OCI-LY7 (cell line): Measurements from ENCODE around the gene SLC66A2. TPM values are rescaled to one million over a fixed set of nuclear protein-coding genes. Genes with fewer than 3 reads are reported as not detected.

ENCODE experiments used
- BruUV-seq: library from RNA; stranded (reverse); fragments of 400-500 nt; replicated peaks from 2 replicates; lab custom pipeline; 2021; lab: Mats Ljungman, UMichigan
- CTCF ChIA-PET: fragments of 300-600 bp; sonication (Branson Sonifier 250); formaldehyde crosslinking; loops from one replicate; lab custom pipeline; 2022; ENCODE audit warnings: antibody characterized with exemption; ENCODE audit not compliant: unreplicated experiment; lab: Charles Lee
- POLR2A ChIA-PET: fragments of 300-600 bp; sonication (Branson Sonifier 250); formaldehyde crosslinking; loops from one replicate; lab custom pipeline; 2022; ENCODE audit warnings: antibody characterized with exemption; lab: Charles Lee
- DNase-seq: peaks from one replicate; pipeline ENCODE4 v3.0.0-alpha.2; 2015; ENCODE audit warnings: low spot score
- H2AFZ ChIP-seq: fragments of 200-600 bp; sonication (generic), shearing (Covaris generic); 2 replicates; pipeline ENCODE4 v1.6.1; 2014; ENCODE audit warnings: mild to moderate bottlenecking, antibody characterized with exemption, low read length, moderate library complexity
- H3K27ac ChIP-seq: fragments of 200-600 bp; sonication (generic); 2 replicates; pipeline ENCODE4 v1.5.1; 2014; ENCODE audit warnings: mixed run types, low read depth, mild to moderate bottlenecking, moderate library complexity, low read length, inconsistent platforms; ENCODE audit not compliant: poor library complexity, severe bottlenecking
- H3K36me3 ChIP-seq: fragments of 200-600 bp; sonication (generic); 2 replicates; pipeline ENCODE4 v1.6.1; 2014; ENCODE audit warnings: mild to moderate bottlenecking, antibody characterized with exemption, low read length, moderate library complexity, mixed read lengths; ENCODE audit not compliant: insufficient read depth
- H3K4me1 ChIP-seq: fragments of 200-600 bp; sonication (generic); 2 replicates; pipeline ENCODE4 v1.5.1; 2014; ENCODE audit warnings: mild to moderate bottlenecking, low read length; ENCODE audit not compliant: insufficient read depth, poor library complexity, severe bottlenecking
- H3K4me2 ChIP-seq: fragments of 200-600 bp; sonication (generic); 2 replicates; pipeline ENCODE4 v1.6.1; 2014; ENCODE audit warnings: mild to moderate bottlenecking, low read length
- H3K4me3 ChIP-seq: fragments of 200-600 bp; sonication (generic); 2 replicates; pipeline ENCODE4 v1.5.1; 2014; ENCODE audit warnings: mild to moderate bottlenecking, low read depth, low read length; ENCODE audit not compliant: poor library complexity, severe bottlenecking
- H3K79me2 ChIP-seq: fragments of 200-600 bp; sonication (generic); 2 replicates; pipeline ENCODE4 v1.6.1; 2016; ENCODE audit warnings: low read depth, mild to moderate bottlenecking, low read length, moderate library complexity, mixed read lengths; ENCODE audit not compliant: insufficient read depth
- H3K9me2 ChIP-seq: fragments of 200-600 bp; sonication (generic); 2 replicates; pipeline ENCODE4 v1.6.1; 2016; ENCODE audit warnings: mild to moderate bottlenecking, low read length, mixed read lengths; ENCODE audit not compliant: insufficient read depth
- H3K9me3 ChIP-seq: fragments of 200-600 bp; sonication (generic); 2 replicates; pipeline ENCODE4 v1.6.1; 2014; ENCODE audit warnings: mild to moderate bottlenecking, mixed run types, low read length, mixed read lengths
- H4K20me1 ChIP-seq: fragments of 200-600 bp; sonication (generic); 2 replicates; pipeline ENCODE4 v1.6.1; 2014; ENCODE audit warnings: mild to moderate bottlenecking, antibody characterized with exemption, low read length, moderate library complexity, mixed read lengths; ENCODE audit not compliant: insufficient read depth
- CTCF ChIP-seq: fragments of 200-600 bp; sonication (generic); conservative IDR thresholded peaks from 2 replicates; pipeline ENCODE4 v1.5.1; 2014; ENCODE audit warnings: mild to moderate bottlenecking, antibody characterized with exemption, low read length, moderate library complexity, mixed read lengths
- EZH2phosphoT487 ChIP-seq: fragments of 200-600 bp; sonication (generic); IDR thresholded peaks from 2 replicates; pipeline ENCODE4 v1.6.1; 2018; ENCODE audit warnings: low read depth, borderline replicate concordance, mild to moderate bottlenecking, mixed run types, antibody characterized with exemption, low read length, moderate library complexity, mixed read lengths
- intact Hi-C: fragments of 100-400 bp; cut with micrococcal nuclease; formaldehyde crosslinking; loops from one replicate; pipeline ENCODE4 v1.10.0; 2022; ENCODE audit not compliant: unreplicated experiment
- total RNA-seq, 2 experiments: library from RNA; depleted of rRNA in 1 of 2; stranded (reverse); fragments of >200 nt in 1 of 2; shearing (Covaris generic) in 1 of 2; gene quantifications; 2 replicates each; pipeline ENCODE4 v1.2.3, GENCODE V29; 2014 to 2022

Gene SLC66A2
- total RNA-seq, 2 experiments from 2014 or later = 14.5 to 17.9 TPM

DNA sequence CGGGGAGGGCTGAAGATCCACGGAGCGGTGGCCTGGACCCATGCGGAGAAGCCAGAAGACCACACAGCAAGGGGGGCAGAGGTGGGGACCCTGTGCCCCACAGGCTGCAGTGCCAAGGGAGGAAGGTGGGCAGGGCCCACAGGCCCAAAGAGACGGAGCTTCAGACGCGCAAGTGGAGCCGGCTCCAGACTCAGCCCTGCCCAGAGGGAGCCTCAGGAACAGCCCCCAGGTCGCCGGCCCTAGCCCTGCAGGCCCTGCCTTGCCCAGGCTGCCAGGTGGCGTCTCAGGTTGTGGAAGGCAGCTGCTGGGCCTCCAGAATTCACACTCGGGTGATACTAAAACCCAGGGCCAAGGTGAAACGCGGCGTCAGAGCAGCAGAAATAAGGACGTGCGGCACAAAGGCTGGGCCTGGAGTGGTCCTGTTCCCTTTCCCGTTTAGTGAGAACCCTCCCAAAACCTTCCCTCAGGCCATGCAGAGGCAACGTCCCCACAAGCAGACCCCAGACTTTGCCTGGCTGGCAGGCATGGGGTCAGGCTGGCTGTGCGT is 36.8 kb downstream of the SLC66A2 start:
- H3K9me2 ChIP-seq = no peaks in the 10 kb centered on the region
- no peak overlapping the region for H3K27ac ChIP-seq
- no peaks in the 10 kb centered on the region for H4K20me1 ChIP-seq
- no peak for DNase-seq
- H3K4me2 ChIP-seq = no peak overlapping the region
- H3K79me2 ChIP-seq = no peaks in the 10 kb centered on the region
- H2AFZ ChIP-seq = no peak overlapping the region
- intact Hi-C loops = no loop called here
- no peak overlapping the region for H3K4me3 ChIP-seq
- BruUV-seq = no TSS peak
- POLR2A ChIA-PET = no interaction called here
- no peaks in the 10 kb centered on the region for H3K9me3 ChIP-seq
- no peaks in the 10 kb centered on the region for H3K36me3 ChIP-seq
- H3K4me1 ChIP-seq = no peaks in the 10 kb centered on the region
- CTCF ChIA-PET = no interaction called here
- TF ChIP-seq CTCF (no peak), EZH2phosphoT487 (no peak)

GRCh38 chr18:79912994-79913831 is 38.2 kb downstream of the SLC66A2 start:
- Histone ChIP-seq H3K4me1 (no peaks in the 10 kb centered on the region), H3K27ac (no peak overlapping the region), H3K79me2 (no peaks in the 10 kb centered on the region), H3K9me3 (no peaks in the 10 kb centered on the region), H3K36me3 (no peaks in the 10 kb centered on the region), H3K4me2 (no peak overlapping the region), H2AFZ (no peak overlapping the region), H3K4me3 (no peak overlapping the region), H3K9me2 (no peaks in the 10 kb centered on the region), H4K20me1 (no peaks in the 10 kb centered on the region)
- no peak for TF ChIP-seq EZH2phosphoT487
- TF ChIP-seq CTCF = no peak
- ChIA-PET POLR2A (no interaction called here), CTCF (no interaction called here)
- BruUV-seq = no TSS peak
- intact Hi-C loops = no loop called here
- no peak for DNase-seq
